Spinal cord (tissue), 10 donors: ENCODE results near the gene CDH15. TPM values are rescaled to one million over a fixed set of nuclear protein-coding genes. Genes with fewer than 3 reads are reported as not detected.
"Not testable (repeated sequence)": the region's sequence is repeated elsewhere in the genome, so short reads cannot be mapped to it uniquely, and the experiment has no call there.

Experiments
- DNase-seq, 6 donors: peaks; one replicate each; pipeline versions ENCODE4 v3.0.0 to v3.0.0-alpha.2; 2013 to 2015; ENCODE audit warnings: low spot score in 6 of 6, low read depth in 4 of 6
- H3K27ac ChIP-seq: one replicate; pipeline ENCODE4 v1.5.1; 2013; ENCODE audit warnings: low read depth, low read length, control low read depth
- H3K27me3 ChIP-seq: one replicate; pipeline ENCODE4 v1.6.1; 2013; ENCODE audit warnings: low read length; ENCODE audit not compliant: control insufficient read depth, insufficient read depth
- H3K36me3 ChIP-seq: one replicate; pipeline ENCODE4 v1.6.1; 2013; ENCODE audit warnings: low read length; ENCODE audit not compliant: control insufficient read depth, insufficient read depth
- H3K4me1 ChIP-seq: one replicate; pipeline ENCODE4 v1.6.1; 2013; ENCODE audit warnings: low read length; ENCODE audit not compliant: control insufficient read depth, insufficient read depth
- H3K4me3 ChIP-seq: one replicate; pipeline ENCODE4 v1.5.1; 2013; ENCODE audit warnings: low read depth, low read length, control low read depth
- H3K9me3 ChIP-seq: one replicate; pipeline ENCODE4 v1.6.1; 2013; ENCODE audit warnings: low read length; ENCODE audit not compliant: control insufficient read depth, insufficient read depth
- WGBS: methylation state at CpG from one replicate; pipeline ENCODE4 v1.1.5; 2013; ENCODE audit warnings: missing lambda C conversion rate; ENCODE audit not compliant: insufficient coverage; 5-methylcytosine and 5-hydroxymethylcytosine counted together
- polyA plus RNA-seq, 2 donors: library from polyadenylated mRNA; unstranded; fragments of 120-200 nt; gene quantifications; one replicate each; pipeline ENCODE4 v1.2.1, GENCODE V29; 2013; ENCODE audit not compliant: insufficient read length in 2 of 2
- total RNA-seq, 2 donors: library from RNA; depleted of rRNA in 1 of 2; stranded (reverse); fragments of 120-200 nt in 1 of 2; fragments of >200 nt in 1 of 2; gene quantifications; one replicate each; pipeline versions ENCODE4 v1.2.3 to v1.2.4, GENCODE V29; 2013 to 2014
- donor health status: healthy.

CDH15 gene
- total and polyA plus RNA-seq, 4 donors = 0.39 to 1.8 (median 0.91) TPM

DNA sequence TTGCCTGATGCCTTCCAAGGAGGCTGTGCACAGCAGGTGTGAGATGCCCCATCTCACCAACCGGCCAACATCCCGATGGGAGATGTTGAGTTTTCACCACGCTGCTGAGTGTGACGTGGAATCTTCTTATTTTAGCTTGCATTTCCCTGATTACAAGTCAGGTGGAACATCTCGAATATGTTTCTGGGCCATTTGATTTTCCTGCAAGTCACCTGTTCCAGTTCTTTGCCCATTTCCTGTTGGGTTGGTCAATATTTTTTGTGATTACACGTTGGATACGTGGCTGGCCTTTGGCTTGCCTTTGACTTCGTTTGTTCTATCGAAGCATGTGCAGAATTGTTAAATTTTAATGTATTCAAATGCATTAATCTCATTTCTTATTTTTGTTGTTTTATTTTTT is 8.3 kb upstream of the CDH15 start:
- peaks cover 43% of the 10 kb centered on the region for H3K4me1 ChIP-seq

GRCh38 chr16:89164436-89164835 is 7.1 kb upstream of the CDH15 start:
- Histone ChIP-seq H3K9me3 (no peaks in the 10 kb centered on the region), H3K27ac (no peak overlapping the region), H3K4me1 (peaks cover 43% of the 10 kb centered on the region), H3K36me3 (no peaks in the 10 kb centered on the region), H3K27me3 (peaks cover 2% of the 10 kb centered on the region), H3K4me3 (no peak overlapping the region)
- DNase-seq = peak in 1 of 6 donors; percentile 62
- WGBS = 20% methylated on average over 11 of the region's 15 CpGs

More for the DNA sequence above, 8.3 kb upstream of the CDH15 start:
- H3K36me3 ChIP-seq = no peaks in the 10 kb centered on the region
- H3K27ac ChIP-seq = no peak overlapping the region
- H3K27me3 ChIP-seq = no peaks in the 10 kb centered on the region
- no peak for DNase-seq
- H3K4me3 ChIP-seq = no peak overlapping the region
- 100% methylated on average over 3 of the region's 9 CpGs for WGBS
- no peaks in the 10 kb centered on the region for H3K9me3 ChIP-seq

DNA sequence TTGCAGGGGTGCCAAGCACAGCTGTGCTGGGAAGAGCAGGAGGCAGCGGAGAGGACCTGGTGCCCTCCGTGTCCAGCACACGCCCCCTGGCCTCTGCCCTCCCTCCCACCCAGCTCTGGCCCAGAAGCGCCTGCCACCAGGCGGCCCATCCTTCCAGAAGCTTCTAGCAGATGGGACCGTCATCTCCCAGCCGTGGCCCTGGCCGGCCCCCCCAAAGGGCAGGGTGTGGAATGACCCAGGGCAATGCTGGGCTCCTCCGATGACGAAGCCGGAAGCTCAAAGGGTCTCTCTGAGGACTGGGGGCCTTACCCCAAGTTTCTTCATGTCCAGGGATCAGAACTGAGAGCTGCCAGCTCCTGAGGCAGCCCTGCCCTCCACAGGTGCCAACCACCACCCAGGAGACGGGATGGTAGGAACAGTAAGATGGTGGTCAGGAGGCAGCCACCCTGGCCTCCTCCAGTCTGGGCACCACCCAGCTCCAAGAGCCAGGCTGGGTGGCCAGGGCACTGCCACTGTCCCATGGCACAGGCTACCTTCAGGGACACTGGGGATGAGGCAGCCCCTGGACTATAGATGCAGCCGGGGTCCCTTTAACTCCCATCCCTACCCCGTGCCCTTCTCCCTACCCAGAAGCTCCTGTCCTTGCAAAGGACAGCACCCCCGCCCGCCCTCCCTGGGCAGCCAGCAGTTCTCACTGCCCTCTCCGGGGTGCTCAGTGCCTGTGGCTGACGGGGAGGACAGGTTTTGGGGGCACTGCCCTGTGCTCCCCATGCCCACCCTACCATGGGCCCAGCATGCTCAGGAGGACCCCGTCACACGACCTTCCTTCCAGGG is 6.5 kb upstream of the CDH15 start:
- H3K27me3 ChIP-seq = peaks cover 5% of the 10 kb centered on the region
- WGBS = 61% methylated on average over 14 of the region's 20 CpGs

DNA sequence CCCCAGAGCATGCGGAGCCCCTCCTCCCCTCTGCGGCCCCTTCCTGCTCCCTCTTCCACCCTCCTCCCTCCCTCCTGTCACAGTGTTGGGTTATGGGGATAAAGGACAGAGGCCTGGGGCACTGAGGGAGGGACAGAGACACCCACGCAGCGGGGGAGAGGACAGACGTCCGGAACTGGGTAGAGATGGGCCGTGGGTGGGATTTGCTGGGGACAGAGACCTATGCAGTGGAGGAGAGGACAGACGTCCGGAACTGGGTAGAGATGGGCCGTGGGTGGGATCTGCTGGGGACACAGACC is 5.9 kb upstream of the CDH15 start:
- not testable (repeated sequence) for H3K4me3 ChIP-seq, H3K27ac ChIP-seq, H3K9me3 ChIP-seq, H3K36me3 ChIP-seq, DNase-seq
- H3K27me3 ChIP-seq = peaks cover 10% of the 10 kb centered on the region
- no CpG with 5 or more reads among the region's 10 CpGs for WGBS
- peaks cover 49% of the 10 kb centered on the region for H3K4me1 ChIP-seq

More for the DNA sequence above, 6.5 kb upstream of the CDH15 start:
- H3K36me3 ChIP-seq = no peaks in the 10 kb centered on the region
- DNase-seq = no peak
- no peak overlapping the region for H3K4me3 ChIP-seq
- H3K4me1 ChIP-seq = peaks cover 43% of the 10 kb centered on the region
- H3K27ac ChIP-seq = no peak overlapping the region
- no peaks in the 10 kb centered on the region for H3K9me3 ChIP-seq

DNA sequence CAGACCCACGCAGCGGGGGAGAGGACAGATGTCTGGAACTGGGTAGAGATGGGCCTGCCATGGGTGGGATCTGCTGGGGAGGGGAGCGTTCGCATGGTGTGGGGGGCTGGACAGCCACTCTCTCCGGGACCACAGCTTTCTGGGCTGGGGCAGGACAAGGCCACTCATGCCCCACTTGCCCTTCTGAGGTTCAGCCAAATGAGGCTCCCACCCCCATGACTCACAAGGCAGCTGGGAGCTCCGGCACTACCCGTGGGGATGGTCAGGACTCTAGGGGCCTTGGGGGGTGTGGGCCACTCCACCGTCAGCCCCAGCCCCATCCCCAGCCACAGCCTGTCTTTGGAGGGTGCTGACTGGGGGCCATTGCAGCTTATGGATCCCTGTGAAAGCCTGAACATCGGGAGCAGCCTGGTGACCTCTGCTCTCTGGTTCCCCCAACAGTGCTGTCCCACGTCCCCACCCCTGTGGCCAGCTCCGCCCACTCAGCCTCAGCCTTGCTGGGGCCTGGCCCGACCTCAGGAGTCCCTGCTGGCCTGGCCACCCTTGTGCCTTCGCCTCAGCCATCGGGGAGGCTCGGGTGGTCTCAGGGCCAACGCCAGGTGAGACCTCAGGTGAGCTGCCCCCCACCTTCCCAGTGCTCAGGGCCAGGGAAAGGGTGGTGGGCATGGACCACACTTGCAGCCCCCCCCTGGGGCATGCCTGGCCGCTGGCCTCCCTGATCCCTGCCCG is 4.7 kb upstream of the CDH15 start:
- no peaks in the 10 kb centered on the region for H3K36me3 ChIP-seq
- WGBS = 62% methylated on average over 14 of the region's 18 CpGs
- peaks cover 12% of the 10 kb centered on the region for H3K27me3 ChIP-seq
- DNase-seq = no peak
- no peaks in the 10 kb centered on the region for H3K9me3 ChIP-seq
- peaks cover 55% of the 10 kb centered on the region for H3K4me1 ChIP-seq
- no peak overlapping the region for H3K27ac ChIP-seq
- H3K4me3 ChIP-seq = no peak overlapping the region

- Histone ChIP-seq H3K27ac (no peak overlapping the region), H3K36me3 (peaks cover 2% of the 10 kb centered on the region), H3K9me3 (no peaks in the 10 kb centered on the region), H3K4me3 (no peak overlapping the region), H3K27me3 (peaks cover 12% of the 10 kb centered on the region), H3K4me1 (peaks cover 55% of the 10 kb centered on the region)
- DNase-seq = peak in 4 of 6 donors; percentile 55 to 94 (median 78)
- WGBS = 13% methylated on average over 18 of the region's 18 CpGs
Measured at GRCh38 chr16:89167425-89167941, 4.1 kb upstream of the CDH15 start.

GRCh38 chr16:89168381-89169189 is 3.0 kb upstream of the CDH15 start:
- peaks cover 62% of the 10 kb centered on the region for H3K4me1 ChIP-seq

DNA sequence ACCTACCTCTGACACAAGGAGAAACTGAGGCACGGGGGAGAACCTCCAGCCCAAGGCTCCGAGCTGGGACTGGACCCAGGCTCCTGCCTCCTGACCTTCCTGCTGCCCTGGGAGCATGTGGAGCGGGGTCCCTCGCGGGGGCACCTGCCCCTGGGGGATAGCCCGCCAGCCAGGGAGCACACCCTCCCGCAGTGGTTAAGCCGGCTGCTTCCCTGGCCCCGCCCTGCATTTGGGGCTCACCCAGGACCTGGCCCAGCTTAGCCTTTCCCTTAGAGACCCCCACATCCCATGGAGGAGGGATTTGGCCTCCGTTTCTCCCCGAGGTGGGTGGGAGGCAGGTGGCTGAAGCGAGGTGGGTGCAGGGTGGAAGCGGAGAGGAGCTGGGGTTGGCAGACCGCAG is 1.8 kb upstream of the CDH15 start:
- peaks cover 12% of the 10 kb centered on the region for H3K27me3 ChIP-seq
- peaks cover 64% of the 10 kb centered on the region for H3K4me1 ChIP-seq
- H3K36me3 ChIP-seq = peaks cover 2% of the 10 kb centered on the region
- DNase-seq = no peak
- H3K27ac ChIP-seq = no peak overlapping the region
- H3K9me3 ChIP-seq = no peaks in the 10 kb centered on the region
- 88% methylated on average over 9 of the region's 14 CpGs for WGBS
- no peak overlapping the region for H3K4me3 ChIP-seq

More at GRCh38 chr16:89168381-89169189, 3.0 kb upstream of the CDH15 start:
- Histone ChIP-seq H3K9me3 (no peaks in the 10 kb centered on the region), H3K4me3 (no peak overlapping the region), H3K27me3 (peaks cover 12% of the 10 kb centered on the region), H3K36me3 (peaks cover 2% of the 10 kb centered on the region), H3K27ac (no peak overlapping the region)
- no peak for DNase-seq
- WGBS = 72% methylated on average over 16 of the region's 23 CpGs
